OCI-LY7 (cell line): Measurements from ENCODE around the gene SPATA31D3. TPM values are rescaled to one million over a fixed set of nuclear protein-coding genes. Genes with fewer than 3 reads are reported as not detected.

Experiments
- BruUV-seq: library from RNA; stranded (reverse); fragments of 400-500 nt; replicated peaks from 2 replicates; lab custom pipeline; 2021; lab: Mats Ljungman, UMichigan
- CTCF ChIA-PET: fragments of 300-600 bp; sonication (Branson Sonifier 250); formaldehyde crosslinking; loops from one replicate; lab custom pipeline; 2022; ENCODE audit warnings: antibody characterized with exemption; ENCODE audit not compliant: unreplicated experiment; lab: Charles Lee
- POLR2A ChIA-PET: fragments of 300-600 bp; sonication (Branson Sonifier 250); formaldehyde crosslinking; loops from one replicate; lab custom pipeline; 2022; ENCODE audit warnings: antibody characterized with exemption; lab: Charles Lee
- DNase-seq: peaks from one replicate; pipeline ENCODE4 v3.0.0-alpha.2; 2015; ENCODE audit warnings: low spot score
- H2AFZ ChIP-seq: fragments of 200-600 bp; sonication (generic), shearing (Covaris generic); 2 replicates; pipeline ENCODE4 v1.6.1; 2014; ENCODE audit warnings: mild to moderate bottlenecking, antibody characterized with exemption, low read length, moderate library complexity
- H3K27ac ChIP-seq: fragments of 200-600 bp; sonication (generic); 2 replicates; pipeline ENCODE4 v1.5.1; 2014; ENCODE audit warnings: mixed run types, low read depth, mild to moderate bottlenecking, moderate library complexity, low read length, inconsistent platforms; ENCODE audit not compliant: poor library complexity, severe bottlenecking
- H3K36me3 ChIP-seq: fragments of 200-600 bp; sonication (generic); 2 replicates; pipeline ENCODE4 v1.6.1; 2014; ENCODE audit warnings: mild to moderate bottlenecking, antibody characterized with exemption, low read length, moderate library complexity, mixed read lengths; ENCODE audit not compliant: insufficient read depth
- H3K4me1 ChIP-seq: fragments of 200-600 bp; sonication (generic); 2 replicates; pipeline ENCODE4 v1.5.1; 2014; ENCODE audit warnings: mild to moderate bottlenecking, low read length; ENCODE audit not compliant: insufficient read depth, poor library complexity, severe bottlenecking
- H3K4me2 ChIP-seq: fragments of 200-600 bp; sonication (generic); 2 replicates; pipeline ENCODE4 v1.6.1; 2014; ENCODE audit warnings: mild to moderate bottlenecking, low read length
- H3K4me3 ChIP-seq: fragments of 200-600 bp; sonication (generic); 2 replicates; pipeline ENCODE4 v1.5.1; 2014; ENCODE audit warnings: mild to moderate bottlenecking, low read depth, low read length; ENCODE audit not compliant: poor library complexity, severe bottlenecking
- H3K79me2 ChIP-seq: fragments of 200-600 bp; sonication (generic); 2 replicates; pipeline ENCODE4 v1.6.1; 2016; ENCODE audit warnings: low read depth, mild to moderate bottlenecking, low read length, moderate library complexity, mixed read lengths; ENCODE audit not compliant: insufficient read depth
- H3K9me2 ChIP-seq: fragments of 200-600 bp; sonication (generic); 2 replicates; pipeline ENCODE4 v1.6.1; 2016; ENCODE audit warnings: mild to moderate bottlenecking, low read length, mixed read lengths; ENCODE audit not compliant: insufficient read depth
- H3K9me3 ChIP-seq: fragments of 200-600 bp; sonication (generic); 2 replicates; pipeline ENCODE4 v1.6.1; 2014; ENCODE audit warnings: mild to moderate bottlenecking, mixed run types, low read length, mixed read lengths
- H4K20me1 ChIP-seq: fragments of 200-600 bp; sonication (generic); 2 replicates; pipeline ENCODE4 v1.6.1; 2014; ENCODE audit warnings: mild to moderate bottlenecking, antibody characterized with exemption, low read length, moderate library complexity, mixed read lengths; ENCODE audit not compliant: insufficient read depth
- CTCF ChIP-seq: fragments of 200-600 bp; sonication (generic); conservative IDR thresholded peaks from 2 replicates; pipeline ENCODE4 v1.5.1; 2014; ENCODE audit warnings: mild to moderate bottlenecking, antibody characterized with exemption, low read length, moderate library complexity, mixed read lengths
- EZH2phosphoT487 ChIP-seq: fragments of 200-600 bp; sonication (generic); IDR thresholded peaks from 2 replicates; pipeline ENCODE4 v1.6.1; 2018; ENCODE audit warnings: low read depth, borderline replicate concordance, mild to moderate bottlenecking, mixed run types, antibody characterized with exemption, low read length, moderate library complexity, mixed read lengths
- intact Hi-C: fragments of 100-400 bp; cut with micrococcal nuclease; formaldehyde crosslinking; loops from one replicate; pipeline ENCODE4 v1.10.0; 2022; ENCODE audit not compliant: unreplicated experiment
- total RNA-seq, 2 experiments: library from RNA; depleted of rRNA in 1 of 2; stranded (reverse); fragments of >200 nt in 1 of 2; shearing (Covaris generic) in 1 of 2; gene quantifications; 2 replicates each; pipeline ENCODE4 v1.2.3, GENCODE V29; 2014 to 2022

Gene SPATA31D3
- total RNA-seq, 2 experiments from 2014 or later, result not detected

GRCh38 chr9:81989700-81990099, 46.4 kb downstream of the SPATA31D3 start:
- POLR2A ChIA-PET, result interaction anchor here (0.6 kb wide), 1 partner anchor 546 kb away, joined by 6 read pairs; no protein-coding TSS in a partner anchor
- Histone ChIP-seq H3K4me3 (no peak overlapping the region), H3K36me3 (no peaks in the 10 kb centered on the region), H3K4me2 (no peak overlapping the region), H3K4me1 (no peaks in the 10 kb centered on the region), H2AFZ (no peak overlapping the region), H3K27ac (no peak overlapping the region), H3K9me3 (no peaks in the 10 kb centered on the region), H3K9me2 (no peaks in the 10 kb centered on the region), H4K20me1 (no peaks in the 10 kb centered on the region), H3K79me2 (no peaks in the 10 kb centered on the region)
- intact Hi-C loops, result no loop called here
- TF ChIP-seq CTCF, result no peak
- TF ChIP-seq EZH2phosphoT487, result no peak
- no TSS peak for BruUV-seq
- CTCF ChIA-PET, result no interaction called here
- no peak for DNase-seq

- ChIA-PET CTCF (no interaction called here), POLR2A (no interaction called here)
- H4K20me1 ChIP-seq, result no peaks in the 10 kb centered on the region
- no peaks in the 10 kb centered on the region for H3K4me1 ChIP-seq
- H3K27ac ChIP-seq, result no peak overlapping the region
- no TSS peak for BruUV-seq
- no peak for TF ChIP-seq CTCF
- no peak for TF ChIP-seq EZH2phosphoT487
- no peak for DNase-seq
- no peak overlapping the region for H3K4me2 ChIP-seq
- H3K36me3 ChIP-seq, result no peaks in the 10 kb centered on the region
- no peaks in the 10 kb centered on the region for H3K79me2 ChIP-seq
- intact Hi-C loops, result no loop called here
- no peaks in the 10 kb centered on the region for H3K9me3 ChIP-seq
- no peak overlapping the region for H3K4me3 ChIP-seq
- no peaks in the 10 kb centered on the region for H3K9me2 ChIP-seq
- H2AFZ ChIP-seq, result no peak overlapping the region
Observed at GRCh38 chr9:81993656-81994055, 50.4 kb downstream of the SPATA31D3 start.

Other genes with a start within 250 kb of the SPATA31D3 start
- not detected in 2 replicates for gene SPATA31D4, start 15.1 kb upstream of the SPATA31D3 start, total RNA-seq (2014; rRNA removed; shearing (Covaris generic))
- not detected in 2 replicates for gene SPATA31D4, start 15.1 kb upstream of the SPATA31D3 start, total RNA-seq (2022)
- gene SPATA31D1, start 45.3 kb downstream of the SPATA31D3 start, total RNA-seq (2014; rRNA removed; shearing (Covaris generic)), result not detected in 2 replicates
- gene SPATA31D1, start 45.3 kb downstream of the SPATA31D3 start, total RNA-seq (2022), result not detected in 2 replicates